Progenitor cell of endocrine pancreas (in vitro differentiated cells): ENCODE results near the gene NBEA. TPM values are rescaled to one million over a fixed set of nuclear protein-coding genes. Genes with fewer than 3 reads are reported as not detected.
"Not testable (repeated sequence)": the region's sequence is repeated elsewhere in the genome, so short reads cannot be mapped to it uniquely, and the experiment has no call there.

Experiments used
- DNase-seq: peaks from one replicate; pipeline ENCODE4 v3.0.0; 2021; ENCODE audit warnings: low spot score; ENCODE audit not compliant: unreplicated experiment
- H3K27ac Mint-ChIP-seq: 2 replicates; pipeline ENCODE4 v1.8.0; 2021; ENCODE audit warnings: mild to moderate bottlenecking, moderate library complexity, mixed read lengths
- H3K27me3 Mint-ChIP-seq: 2 replicates; pipeline ENCODE4 v1.8.0; 2021; ENCODE audit warnings: mixed read lengths
- H3K36me3 Mint-ChIP-seq: 2 replicates; pipeline ENCODE4 v1.8.0; 2022; ENCODE audit warnings: mixed read lengths; ENCODE audit not compliant: insufficient read depth
- H3K4me1 Mint-ChIP-seq: 2 replicates; pipeline ENCODE4 v1.8.0; 2021; ENCODE audit warnings: low read depth, mixed read lengths
- H3K4me3 Mint-ChIP-seq: 2 replicates; pipeline ENCODE4 v1.8.0; 2021; ENCODE audit warnings: low read depth, mild to moderate bottlenecking, moderate library complexity, mixed read lengths
- H3K9me3 Mint-ChIP-seq: 2 replicates; pipeline ENCODE4 v1.8.0; 2021; ENCODE audit warnings: low read depth, mixed read lengths
- total RNA-seq: library from RNA; stranded (reverse); gene quantifications from 2 replicates; pipeline ENCODE4 v1.2.1, GENCODE V29; 2021
- TF ChIP-seq, protein P1 (sequence below): fragments of 200-600 bp; sonication (generic); IDR thresholded peaks from one replicate; pipeline ENCODE4 v1.5.0; 2021; ENCODE audit warnings: antibody characterized with exemption, mild to moderate bottlenecking; ENCODE audit not compliant: unreplicated experiment

Gene NBEA
- total RNA-seq, 1 donor from 2014 or later, result 21.7 TPM

DNA sequence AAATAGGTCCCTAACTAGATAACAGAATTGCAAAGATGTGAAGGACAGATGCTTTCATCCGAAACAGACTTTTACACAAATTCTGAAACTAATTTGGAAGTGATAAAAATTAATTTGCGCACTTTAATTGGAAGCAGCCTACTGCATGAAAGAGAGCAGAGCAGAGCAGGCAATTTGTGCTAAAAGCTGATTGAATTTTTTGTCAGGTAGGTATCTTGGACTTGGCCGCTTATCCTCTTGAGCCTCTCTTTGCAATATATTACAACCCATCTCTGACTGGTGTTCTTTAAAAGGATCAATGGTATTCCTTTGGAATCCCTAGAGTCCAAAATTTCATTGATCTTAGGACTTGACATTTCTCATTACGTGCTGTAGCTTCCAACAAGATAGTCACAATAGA, 717.7 kb downstream of the NBEA start:
- no peak overlapping the region for H3K27ac Mint-ChIP-seq
- no peak overlapping the region for H3K4me3 Mint-ChIP-seq
- no peaks in the 10 kb centered on the region for H3K9me3 Mint-ChIP-seq
- H3K36me3 Mint-ChIP-seq, result no peaks in the 10 kb centered on the region
- no peaks in the 10 kb centered on the region for H3K27me3 Mint-ChIP-seq
- no peak for DNase-seq
- no peaks in the 10 kb centered on the region for H3K4me1 Mint-ChIP-seq
- TF ChIP-seq, protein P1, sequence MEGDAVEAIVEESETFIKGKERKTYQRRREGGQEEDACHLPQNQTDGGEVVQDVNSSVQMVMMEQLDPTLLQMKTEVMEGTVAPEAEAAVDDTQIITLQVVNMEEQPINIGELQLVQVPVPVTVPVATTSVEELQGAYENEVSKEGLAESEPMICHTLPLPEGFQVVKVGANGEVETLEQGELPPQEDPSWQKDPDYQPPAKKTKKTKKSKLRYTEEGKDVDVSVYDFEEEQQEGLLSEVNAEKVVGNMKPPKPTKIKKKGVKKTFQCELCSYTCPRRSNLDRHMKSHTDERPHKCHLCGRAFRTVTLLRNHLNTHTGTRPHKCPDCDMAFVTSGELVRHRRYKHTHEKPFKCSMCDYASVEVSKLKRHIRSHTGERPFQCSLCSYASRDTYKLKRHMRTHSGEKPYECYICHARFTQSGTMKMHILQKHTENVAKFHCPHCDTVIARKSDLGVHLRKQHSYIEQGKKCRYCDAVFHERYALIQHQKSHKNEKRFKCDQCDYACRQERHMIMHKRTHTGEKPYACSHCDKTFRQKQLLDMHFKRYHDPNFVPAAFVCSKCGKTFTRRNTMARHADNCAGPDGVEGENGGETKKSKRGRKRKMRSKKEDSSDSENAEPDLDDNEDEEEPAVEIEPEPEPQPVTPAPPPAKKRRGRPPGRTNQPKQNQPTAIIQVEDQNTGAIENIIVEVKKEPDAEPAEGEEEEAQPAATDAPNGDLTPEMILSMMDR, result no peak

DNA sequence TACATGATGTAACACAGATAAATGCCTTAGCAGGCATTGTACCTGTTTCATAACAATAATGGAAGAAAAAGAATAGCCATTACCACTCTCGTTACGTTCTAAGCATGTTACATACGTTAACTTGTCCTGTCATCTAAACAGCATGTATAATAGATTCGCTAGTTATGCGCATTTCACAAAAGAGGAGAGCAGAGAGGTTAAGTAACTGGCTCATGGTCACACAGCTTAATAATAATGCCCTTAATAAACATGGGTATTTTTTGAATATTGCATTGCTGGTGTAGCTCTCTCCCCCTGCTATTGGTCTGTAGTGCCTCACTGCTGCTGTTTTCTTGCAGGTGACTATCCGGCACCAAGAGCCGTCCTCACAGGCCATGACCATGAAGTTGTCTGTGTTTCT, 722.7 kb downstream of the NBEA start:
- DNase-seq, result no peak
- Mint-ChIP-seq H3K27me3 (no peaks in the 10 kb centered on the region), H3K4me3 (no peak overlapping the region), H3K4me1 (no peaks in the 10 kb centered on the region), H3K27ac (no peak overlapping the region), H3K9me3 (no peaks in the 10 kb centered on the region), H3K36me3 (peaks cover 1% of the 10 kb centered on the region)
- TF ChIP-seq, protein P1, result no peak

DNA sequence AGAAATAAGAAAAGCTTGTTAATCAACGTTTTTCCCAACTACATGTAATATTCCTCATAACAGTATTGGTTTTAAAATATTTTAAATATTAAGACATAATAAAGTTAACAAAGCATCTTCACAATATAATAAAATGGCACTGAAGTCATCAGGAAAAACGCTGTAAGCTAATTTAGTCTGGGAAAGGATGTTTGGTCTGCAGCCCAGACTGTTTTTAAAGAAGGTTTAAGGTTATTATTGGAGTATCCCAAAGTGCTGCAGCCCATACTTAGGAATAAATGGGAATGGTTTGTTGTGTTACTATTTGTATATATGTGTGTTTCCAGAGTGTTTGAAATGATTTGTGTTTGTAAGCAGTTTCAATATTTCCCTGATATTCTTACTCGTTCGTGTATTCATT, 727.3 kb downstream of the NBEA start:
- no peaks in the 10 kb centered on the region for H3K27me3 Mint-ChIP-seq
- H3K4me3 Mint-ChIP-seq, result no peak overlapping the region
- TF ChIP-seq, protein P1, result no peak
- no peak for DNase-seq
- H3K9me3 Mint-ChIP-seq, result no peaks in the 10 kb centered on the region
- H3K4me1 Mint-ChIP-seq, result no peaks in the 10 kb centered on the region
- H3K27ac Mint-ChIP-seq, result no peak overlapping the region
- peaks cover 1% of the 10 kb centered on the region for H3K36me3 Mint-ChIP-seq

DNA sequence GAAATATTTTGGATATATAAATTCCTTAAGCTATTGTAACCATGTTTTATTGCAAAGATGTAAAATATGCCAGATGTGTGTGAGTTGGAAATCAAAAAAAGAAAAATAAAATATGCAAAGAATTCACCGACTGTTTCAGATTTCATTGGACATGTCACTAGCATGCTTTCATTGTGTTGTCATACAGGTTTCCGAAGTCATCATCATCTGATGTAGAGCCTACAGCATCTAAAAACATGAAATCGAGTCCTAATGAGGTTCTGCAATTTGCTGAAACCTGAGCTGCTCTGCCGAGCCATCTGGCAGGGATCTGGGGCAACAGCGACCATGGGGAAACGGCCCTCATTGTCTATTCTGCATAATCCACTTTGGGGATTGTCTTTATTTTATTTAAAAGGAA, 730.5 kb downstream of the NBEA start:
- Mint-ChIP-seq H3K36me3 (no peaks in the 10 kb centered on the region), H3K27me3 (no peaks in the 10 kb centered on the region), H3K4me3 (no peak overlapping the region), H3K27ac (no peak overlapping the region), H3K9me3 (no peaks in the 10 kb centered on the region), H3K4me1 (no peaks in the 10 kb centered on the region)
- TF ChIP-seq, protein P1, result no peak
- DNase-seq, result no peak

DNA sequence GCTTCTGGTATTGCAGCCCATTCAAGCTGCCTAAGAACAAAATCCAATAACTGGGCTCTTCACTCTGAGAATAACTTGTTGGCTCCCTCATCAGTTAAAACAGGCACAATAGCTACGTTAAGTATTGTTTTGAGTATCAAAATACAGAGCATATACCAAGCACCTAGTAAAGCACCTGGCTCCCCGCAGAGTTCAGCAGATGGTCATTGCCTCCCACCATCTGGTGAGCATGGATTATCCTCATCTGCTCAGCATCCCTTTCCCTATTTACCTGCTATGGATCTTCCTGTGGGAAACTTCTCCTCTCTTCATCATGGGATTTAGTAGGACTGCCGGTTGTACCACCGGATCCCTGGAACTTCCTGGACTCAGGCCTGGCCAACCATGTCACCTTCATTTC, 733.6 kb downstream of the NBEA start:
- no peaks in the 10 kb centered on the region for H3K27me3 Mint-ChIP-seq
- H3K27ac Mint-ChIP-seq, result no peak overlapping the region
- no peak overlapping the region for H3K4me3 Mint-ChIP-seq
- H3K9me3 Mint-ChIP-seq, result no peaks in the 10 kb centered on the region
- no peaks in the 10 kb centered on the region for H3K4me1 Mint-ChIP-seq
- TF ChIP-seq, protein P1, result no peak
- DNase-seq, result no peak
- no peaks in the 10 kb centered on the region for H3K36me3 Mint-ChIP-seq

DNA sequence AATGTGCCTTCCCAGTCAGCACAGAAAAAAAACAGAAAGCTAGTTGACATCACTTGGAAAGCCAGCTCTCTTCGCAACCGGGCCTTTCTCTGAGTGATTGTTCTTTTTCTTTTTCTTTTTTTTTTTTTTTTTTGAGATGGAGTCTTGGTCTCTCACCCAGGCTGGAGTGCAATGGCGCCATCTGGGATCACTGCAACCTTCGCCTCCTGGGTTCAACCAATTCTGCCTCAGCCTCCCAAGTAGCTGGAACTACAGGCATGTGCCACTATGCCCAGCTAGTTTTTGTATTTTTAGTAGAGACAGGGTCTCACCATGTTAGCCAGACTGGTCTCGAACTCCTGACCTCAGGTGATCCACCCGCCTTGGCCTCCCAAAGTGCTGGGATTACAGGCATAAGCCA, 735.8 kb downstream of the NBEA start:
- H3K4me1 Mint-ChIP-seq, H3K9me3 Mint-ChIP-seq: not testable (repeated sequence)

More for the DNA sequence above, 735.8 kb downstream of the NBEA start:
- DNase-seq, H3K4me3 Mint-ChIP-seq, H3K36me3 Mint-ChIP-seq, H3K27ac Mint-ChIP-seq, H3K27me3 Mint-ChIP-seq: not testable (repeated sequence)
